ENCODE data around the gene CXCL13. TPM values are rescaled to one million over a fixed set of nuclear protein-coding genes. Genes with fewer than 3 reads are reported as not detected.
"Not testable (repeated sequence)": the region's sequence is repeated elsewhere in the genome, so short reads cannot be mapped to it uniquely, and the experiment has no call there.

CXCL13 gene
- total RNA-seq, 1 donor from 2014 or later: 1.0 TPM

GRCh38 chr4:77651820-77652219, 46.2 kb downstream of the CXCL13 start:
- Histone ChIP-seq H3K36me3 (ENCODE audit: control insufficient read depth in 3 of 3, insufficient read depth in 3 of 3, low read length in 3 of 3) (no peaks in the 10 kb centered on the region), H3K27ac (ENCODE audit: low read depth, low read length) (no peak overlapping the region), H3K4me3 (ENCODE audit: low read length in 3 of 3) (no peak overlapping the region), H3K4me1 (ENCODE audit: control insufficient read depth in 3 of 3, insufficient read depth in 3 of 3, low read length in 3 of 3) (no peaks in the 10 kb centered on the region), H3K9me3 (ENCODE audit: control insufficient read depth in 3 of 3, low read length in 3 of 3) (no peaks in the 10 kb centered on the region), H3K27me3 (ENCODE audit: control insufficient read depth in 3 of 3, insufficient read depth in 3 of 3, low read length in 3 of 3) (peaks cover 0 to 3% (median 0%) of the 10 kb centered on the region in 3 donors), H3K9ac (ENCODE audit: low read depth in 1 of 3, low read length in 3 of 3) (no peak overlapping the region)

- Histone ChIP-seq H3K27ac (ENCODE audit: low read depth, low read length) (no peak overlapping the region), H3K36me3 (ENCODE audit: control insufficient read depth in 3 of 3, insufficient read depth in 3 of 3, low read length in 3 of 3) (no peaks in the 10 kb centered on the region), H3K9ac (ENCODE audit: low read depth in 1 of 3, low read length in 3 of 3) (no peak overlapping the region), H3K9me3 (ENCODE audit: control insufficient read depth in 3 of 3, low read length in 3 of 3) (no peaks in the 10 kb centered on the region), H3K4me3 (ENCODE audit: low read length in 3 of 3) (no peak overlapping the region), H3K4me1 (ENCODE audit: control insufficient read depth in 3 of 3, insufficient read depth in 3 of 3, low read length in 3 of 3) (no peaks in the 10 kb centered on the region), H3K27me3 (ENCODE audit: control insufficient read depth in 3 of 3, insufficient read depth in 3 of 3, low read length in 3 of 3) (peaks cover 0 to 3% (median 0%) of the 10 kb centered on the region in 3 donors)
Observed at GRCh38 chr4:77652237-77652897, 46.7 kb downstream of the CXCL13 start.

GRCh38 chr4:77653162-77653758, 47.6 kb downstream of the CXCL13 start:
- Histone ChIP-seq H3K9me3 (ENCODE audit: control insufficient read depth in 3 of 3, low read length in 3 of 3) (no peaks in the 10 kb centered on the region), H3K4me1 (ENCODE audit: control insufficient read depth in 3 of 3, insufficient read depth in 3 of 3, low read length in 3 of 3) (no peaks in the 10 kb centered on the region), H3K27ac (ENCODE audit: low read depth, low read length) (no peak overlapping the region), H3K9ac (ENCODE audit: low read depth in 1 of 3, low read length in 3 of 3) (no peak overlapping the region), H3K4me3 (ENCODE audit: low read length in 3 of 3) (no peak overlapping the region), H3K36me3 (ENCODE audit: control insufficient read depth in 3 of 3, insufficient read depth in 3 of 3, low read length in 3 of 3) (no peaks in the 10 kb centered on the region), H3K27me3 (ENCODE audit: control insufficient read depth in 3 of 3, insufficient read depth in 3 of 3, low read length in 3 of 3) (peaks cover 0 to 3% (median 0%) of the 10 kb centered on the region in 3 donors)

GRCh38 chr4:77660318-77660717, 54.7 kb downstream of the CXCL13 start:
- not testable (repeated sequence) for H3K4me3 ChIP-seq (ENCODE audit: low read length in 3 of 3); H3K27ac ChIP-seq (ENCODE audit: low read depth, low read length); H3K27me3 ChIP-seq (ENCODE audit: control insufficient read depth in 3 of 3, insufficient read depth in 3 of 3, low read length in 3 of 3); H3K4me1 ChIP-seq (ENCODE audit: control insufficient read depth in 3 of 3, insufficient read depth in 3 of 3, low read length in 3 of 3); H3K36me3 ChIP-seq (ENCODE audit: control insufficient read depth in 3 of 3, insufficient read depth in 3 of 3, low read length in 3 of 3); H3K9me3 ChIP-seq (ENCODE audit: control insufficient read depth in 3 of 3, low read length in 3 of 3); H3K9ac ChIP-seq (ENCODE audit: low read depth in 1 of 3, low read length in 3 of 3)

Other genes starting within 250 kb of the CXCL13 start
- 31.3 TPM for gene CNOT6L, start 213.5 kb downstream of the CXCL13 start, total RNA-seq

Data from skeletal muscle tissue (tissue), 4 donors.